Measurements from ENCODE around the gene CAPN15.

The CAPN15 gene

DNA sequence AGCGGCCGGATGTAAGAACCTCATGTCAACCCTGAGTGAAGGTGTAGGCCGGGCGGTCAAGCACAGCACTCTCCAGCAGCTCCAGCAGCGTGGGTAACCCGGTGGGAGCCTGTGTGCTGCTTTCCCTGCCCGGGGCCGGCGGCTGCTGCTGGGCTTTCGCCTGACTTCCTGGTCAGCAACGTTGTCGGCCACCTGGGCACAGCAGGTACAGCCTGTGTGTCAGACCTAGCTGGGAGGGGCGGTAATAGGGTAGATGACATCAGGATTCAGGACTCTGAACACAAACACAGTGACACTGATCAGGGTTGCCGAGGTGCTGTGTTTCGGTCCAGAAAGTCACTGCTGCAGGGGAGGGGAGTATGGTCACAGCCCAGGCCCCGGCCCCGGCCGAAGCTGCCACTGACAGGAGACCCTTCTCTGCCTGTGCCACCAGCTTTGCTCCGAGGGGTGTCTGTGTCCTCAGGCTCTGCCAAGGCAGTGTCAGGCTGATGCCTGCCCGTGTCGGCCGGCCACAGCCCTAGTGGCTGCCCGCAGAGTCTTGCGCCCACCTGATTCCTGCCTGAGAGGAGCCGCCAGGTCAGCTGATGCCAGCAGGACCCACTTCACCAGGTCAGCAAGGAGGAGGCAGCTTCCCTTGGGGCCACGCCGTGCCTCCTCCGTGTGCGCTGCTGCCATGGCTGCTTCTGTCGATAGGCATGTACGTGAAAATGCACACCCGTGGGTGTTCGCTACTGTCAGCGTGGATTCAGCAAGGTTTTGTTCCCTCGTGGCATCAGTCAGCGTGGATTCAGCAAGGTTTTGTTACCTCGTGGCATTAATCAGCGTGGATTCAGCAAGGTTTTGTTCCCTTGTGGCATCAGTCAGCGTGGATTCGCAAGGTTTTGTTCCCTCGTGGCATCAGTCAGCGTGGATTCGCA lies 71.6 kb downstream of the CAPN15 start:
- DNase-seq (ENCODE audit: low read depth, low spot score), result no peak
- in situ Hi-C loops (cut with HindIII; ENCODE audit: low sequenced_read_pairs), result no loop called here
- H3K4me3 ChIP-seq (ENCODE audit: low read depth, low read length), result no peak overlapping the region
- TF ChIP-seq CTCF (IDR thresholded peaks at IDR 0.05; ENCODE audit: low read depth, low read length), result no peak

DNA sequence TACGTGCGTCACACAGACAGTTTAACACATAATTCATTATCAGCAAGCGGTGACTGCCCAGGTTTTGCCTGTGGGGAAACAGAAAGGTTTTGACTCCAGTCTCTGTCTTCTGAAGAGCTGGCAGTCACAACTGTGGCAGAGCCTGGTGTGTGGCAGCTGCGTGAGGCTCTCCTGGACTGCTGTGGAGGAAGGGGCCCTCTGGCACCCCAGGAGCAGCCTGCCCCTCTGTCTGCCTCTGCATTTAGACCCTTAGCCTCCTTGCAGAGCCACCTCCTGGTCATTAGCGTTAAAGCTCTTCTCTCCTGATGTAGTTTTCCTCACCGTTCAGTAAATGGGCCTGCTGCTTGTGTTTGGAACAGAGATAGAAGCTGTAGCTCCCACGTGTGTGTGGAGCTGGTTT lies 73.3 kb downstream of the CAPN15 start:
- no peak overlapping the region for H3K4me3 ChIP-seq (ENCODE audit: low read depth, low read length)
- TF ChIP-seq CTCF (IDR thresholded peaks at IDR 0.05; ENCODE audit: low read depth, low read length), result peak; percentile 27
- no peak for DNase-seq (ENCODE audit: low read depth, low spot score)
- in situ Hi-C loops (cut with HindIII; ENCODE audit: low sequenced_read_pairs), result no loop called here

- H3K4me3 ChIP-seq (ENCODE audit: low read depth, low read length), result no peak overlapping the region
- no peak for TF ChIP-seq CTCF (IDR thresholded peaks at IDR 0.05; ENCODE audit: low read depth, low read length)
- no peak for DNase-seq (ENCODE audit: low read depth, low spot score)
- in situ Hi-C loops (cut with HindIII; ENCODE audit: low sequenced_read_pairs), result no loop called here
These were observed 76.4 kb downstream of the CAPN15 start for GRCh38 chr16:603933-604332.
